Ovary (tissue), 3 donors: ENCODE data around the gene OBP2B.

Source experiments
- CTCF ChIP-seq, 3 donors: fragments of 450-650 bp in 2 of 3; fragments of 200-600 bp in 1 of 3; IDR thresholded peaks; one replicate each; pipeline versions ENCODE4 v1.5.1 to v1.8.0; 2016 to 2022; ENCODE audit warnings: antibody characterized with exemption in 3 of 3, mild to moderate bottlenecking in 1 of 3
- EP300 ChIP-seq: sonication (generic); formaldehyde crosslinking; IDR thresholded peaks from one replicate; pipeline ENCODE4 v1.6.1; 2017; ENCODE audit warnings: antibody characterized with exemption
- donor health status: DM: no; HTN: no; CAD: no.

- TF ChIP-seq CTCF (IDR thresholded peaks at IDR 0.05) (no peak), EP300 (no peak)
Observed at GRCh38 chr9:133171161-133171961, 37.7 kb downstream of the OBP2B start.
